H1 (cell line): ENCODE results near the gene ZAR1L. TPM values are rescaled to one million over a fixed set of nuclear protein-coding genes. Genes with fewer than 3 reads are reported as not detected.

Source experiments
- CHD1 ChIP-seq: IDR thresholded peaks from 2 replicates; pipeline ENCODE4 v1.6.1; 2012; ENCODE audit warnings: low read depth, low read length, improper control_type of control experiment
- JUN ChIP-seq: IDR thresholded peaks from 2 replicates; pipeline ENCODE4 v1.6.1; 2011; ENCODE audit warnings: low read depth, mild to moderate bottlenecking, improper control_type of control experiment, low read length
- RXRA ChIP-seq: IDR thresholded peaks from 2 replicates; pipeline ENCODE4 v1.6.1; 2011; ENCODE audit warnings: low read depth, mild to moderate bottlenecking, low read length, moderate library complexity; ENCODE audit not compliant: insufficient read depth
- TCF12 ChIP-seq: IDR thresholded peaks from 2 replicates; pipeline ENCODE4 v1.6.1; 2011; ENCODE audit warnings: low read depth, mild to moderate bottlenecking, low read length
- polyA plus RNA-seq, 7 experiments: library from polyadenylated mRNA; depleted of rRNA in 3 of 7; stranded (reverse) in 5 of 7; unstranded in 2 of 7; fragments of >200 nt in 5 of 7; fragments of 200-250 nt in 2 of 7; gene quantifications; 1 replicate in 5 of 7; 2 replicates in 1 of 7; 4 replicates in 1 of 7; pipeline versions ENCODE4 v1.2.1 to v1.2.3, GENCODE V29; 2011 to 2013; ENCODE audit warnings: missing spikeins in 2 of 7, mixed read lengths in 2 of 7
- total RNA-seq: library from RNA; stranded (reverse); fragmentation: NEBNext Ultra II Directional; extraction: Animal tissue kit (Norgen Biotek cat#: 25700); gene quantifications from 2 replicates; pipeline ENCODE4 v1.2.1, GENCODE V29; 2021

ZAR1L gene
- total and polyA plus RNA-seq, 2 of the 8 experiments (the other 6 are each of a cell fraction or from before 2014, with no cell fraction given), result 0.19 to 0.30 TPM

DNA sequence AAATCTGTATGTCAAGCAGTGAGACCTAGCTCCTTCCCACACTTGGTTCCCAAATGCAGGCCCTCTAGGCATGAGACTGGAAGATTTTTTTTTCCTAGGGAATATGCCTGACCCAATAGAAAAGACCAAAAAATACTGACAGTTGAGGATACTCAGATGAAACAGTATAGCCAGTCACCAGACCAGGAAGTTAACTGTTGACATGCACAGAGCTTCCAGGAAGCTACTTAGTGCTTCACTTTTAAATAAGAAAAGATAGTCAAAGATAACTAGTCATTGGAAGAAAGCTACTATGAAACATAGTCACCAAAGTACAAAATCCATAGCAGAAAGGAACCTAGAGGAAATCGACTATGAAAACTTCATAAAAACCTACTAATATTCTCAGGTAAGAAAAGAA is 32.5 kb upstream of the ZAR1L start (continued):
- TF ChIP-seq TCF12, result no peak
- TF ChIP-seq RXRA, result no peak
- no peak for TF ChIP-seq JUN
- no peak for TF ChIP-seq CHD1
